GM18526 (cell line): ENCODE data around the gene SLC7A6.
A peak's percentile ranks its signal among the peaks of the same experiment; 100 is the strongest.

Experiments
- POLR2A ChIP-seq: IDR thresholded peaks from 3 replicates; pipeline ENCODE4 v1.6.1; 2011; ENCODE audit not compliant: insufficient read length; ENCODE audit errors: extremely low read depth

SLC7A6 gene

DNA sequence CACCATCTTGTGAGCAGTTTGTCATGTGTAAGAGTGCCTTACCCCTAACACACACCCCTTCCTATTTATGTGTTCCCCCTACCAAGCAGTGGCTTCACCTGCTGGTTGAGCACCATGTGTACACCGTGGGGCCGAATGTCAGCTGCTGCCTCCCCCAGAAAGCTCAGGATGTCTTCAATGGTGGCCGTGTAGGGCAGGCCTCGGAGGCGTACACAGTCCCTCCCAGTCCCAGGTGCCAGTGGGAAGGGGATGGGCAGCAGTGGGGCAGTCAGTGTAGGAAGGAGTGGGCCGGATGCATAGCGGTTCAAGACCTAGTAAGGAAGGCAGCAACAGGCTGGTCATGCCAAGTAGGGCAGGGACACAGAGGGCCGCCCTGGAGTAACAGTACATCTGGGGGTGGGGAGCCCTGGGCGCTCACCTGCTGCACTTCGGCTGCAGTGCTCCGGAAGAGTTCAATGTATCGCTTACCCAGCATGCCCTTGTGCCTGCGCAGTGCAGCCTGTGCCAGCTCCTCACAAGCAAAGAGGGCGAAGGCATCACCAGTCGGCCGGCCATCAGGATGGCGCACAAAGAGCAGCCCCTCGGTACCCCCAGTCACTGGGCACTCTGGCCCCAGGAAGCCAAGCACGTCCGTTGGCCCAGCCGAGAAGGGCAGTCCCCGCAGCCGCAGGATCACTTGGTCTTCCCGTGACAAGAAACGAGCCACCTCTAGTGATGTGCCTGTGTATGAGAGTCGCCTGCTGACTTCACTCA lies 32.8 kb upstream of the SLC7A6 start:
- no peak for TF ChIP-seq POLR2A

DNA sequence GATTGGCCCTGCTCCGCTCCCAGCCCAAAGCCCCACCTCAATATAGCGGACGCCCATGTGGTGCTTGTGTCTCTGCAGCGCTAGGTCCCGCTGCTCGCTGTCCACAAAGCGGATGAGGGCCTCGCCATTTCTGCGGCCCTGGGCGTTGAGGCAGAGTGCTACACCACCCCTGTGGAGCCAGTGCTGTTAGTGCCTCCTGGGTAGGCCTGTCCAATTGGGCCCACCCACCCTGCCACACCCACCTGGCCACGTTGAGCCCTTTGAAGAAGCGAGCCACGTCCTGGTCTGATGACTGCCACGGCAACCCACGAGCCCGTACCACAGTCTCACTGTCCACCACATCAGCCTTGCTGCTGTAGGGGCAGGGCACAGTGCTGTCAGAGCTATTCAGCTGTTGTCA lies 32.0 kb upstream of the SLC7A6 start:
- TF ChIP-seq POLR2A: no peak

DNA sequence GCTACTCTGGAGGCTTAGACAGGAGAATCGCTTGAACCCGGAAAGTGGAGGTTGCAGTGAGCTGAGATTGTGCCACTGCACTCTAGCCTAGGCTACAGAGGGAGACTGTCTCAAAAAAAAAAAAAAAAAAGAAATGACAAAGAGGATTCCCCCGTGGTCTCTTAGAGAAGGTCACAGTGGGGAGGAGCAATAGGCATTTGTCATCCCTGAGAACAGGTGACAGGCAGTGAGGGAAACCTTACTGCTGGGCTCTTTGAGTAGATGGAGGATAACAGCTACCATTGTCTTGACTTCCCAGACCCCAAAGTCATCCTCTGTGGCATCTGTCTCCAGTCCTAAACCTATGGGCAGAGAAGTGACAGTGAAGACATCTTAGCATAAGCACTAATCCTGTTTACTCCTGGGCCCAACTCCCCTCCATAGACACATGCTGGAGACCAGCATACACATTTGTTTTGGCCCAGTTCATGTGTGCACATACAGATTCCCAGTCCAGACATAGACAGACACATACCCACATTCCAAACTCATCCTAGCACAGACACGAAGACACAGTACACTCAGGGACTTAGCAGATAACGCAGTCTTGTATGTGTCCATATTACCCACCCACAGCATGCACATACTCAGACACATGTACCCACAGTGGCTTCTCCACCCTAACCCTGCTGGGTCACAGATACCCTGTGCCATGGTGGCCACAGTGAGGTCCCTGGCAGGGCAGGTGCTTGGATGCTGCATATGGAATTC lies 31.1 kb upstream of the SLC7A6 start:
- no peak for TF ChIP-seq POLR2A

DNA sequence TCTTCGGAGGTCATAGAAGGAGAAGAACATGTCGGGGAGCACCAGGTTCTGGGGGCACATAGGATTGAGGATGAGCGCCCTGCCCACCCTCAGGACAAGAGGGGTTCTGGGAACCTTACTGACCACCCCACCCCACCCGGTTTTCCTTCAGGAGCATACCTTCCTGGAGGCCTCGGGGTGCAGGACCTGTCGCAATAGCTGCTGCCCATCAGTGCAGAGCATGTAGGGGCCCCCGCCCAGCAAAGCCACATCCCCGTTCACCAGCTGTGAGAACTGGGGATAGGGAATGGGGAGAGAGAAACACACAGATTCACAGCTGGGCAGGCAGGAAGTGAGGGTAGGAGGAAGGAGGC lies 30.5 kb upstream of the SLC7A6 start:
- no peak for TF ChIP-seq POLR2A

DNA sequence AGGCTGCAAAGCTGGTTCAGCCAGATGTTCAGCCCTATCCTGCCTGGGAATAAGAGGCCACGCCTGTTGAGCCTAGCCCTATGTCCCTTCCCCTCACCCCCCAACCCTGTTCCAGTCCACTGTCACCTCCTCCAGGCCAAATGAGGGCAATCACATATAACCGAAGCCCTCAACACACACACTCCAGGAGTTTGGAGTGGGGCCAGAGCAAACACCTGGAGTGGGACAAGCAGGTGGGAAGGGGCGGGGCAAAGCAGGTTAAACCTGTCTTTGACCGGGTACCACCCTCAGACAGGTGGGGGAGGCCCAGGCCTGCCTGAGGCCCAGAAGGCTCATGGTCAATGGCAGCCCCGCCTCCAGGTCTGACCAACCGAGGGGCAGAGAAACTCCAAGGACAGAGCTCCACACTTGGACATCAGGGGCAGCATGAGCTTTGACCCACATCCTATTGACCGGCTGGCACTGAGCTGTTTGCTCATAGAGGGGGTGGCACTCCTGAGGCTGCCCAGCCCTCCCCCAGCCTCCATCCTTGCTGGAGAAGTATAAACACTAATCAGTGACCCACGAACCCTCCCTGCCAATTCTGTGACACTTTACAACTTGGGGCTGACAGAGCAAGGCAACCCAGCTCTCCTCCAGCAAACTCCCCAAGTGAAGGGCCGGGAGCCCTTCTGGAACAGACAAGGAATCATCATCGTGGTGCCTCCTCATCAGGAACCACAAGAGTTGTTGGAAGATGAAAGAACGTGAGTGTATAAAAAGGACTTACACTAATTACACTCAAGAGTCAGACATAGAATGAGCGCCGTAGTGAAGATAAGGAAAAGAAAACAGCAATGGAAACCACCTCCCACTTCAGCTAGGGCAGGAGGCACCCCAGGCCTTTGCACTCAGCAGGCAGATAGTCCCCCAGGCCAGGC lies 29.9 kb upstream of the SLC7A6 start:
- no peak for TF ChIP-seq POLR2A

DNA sequence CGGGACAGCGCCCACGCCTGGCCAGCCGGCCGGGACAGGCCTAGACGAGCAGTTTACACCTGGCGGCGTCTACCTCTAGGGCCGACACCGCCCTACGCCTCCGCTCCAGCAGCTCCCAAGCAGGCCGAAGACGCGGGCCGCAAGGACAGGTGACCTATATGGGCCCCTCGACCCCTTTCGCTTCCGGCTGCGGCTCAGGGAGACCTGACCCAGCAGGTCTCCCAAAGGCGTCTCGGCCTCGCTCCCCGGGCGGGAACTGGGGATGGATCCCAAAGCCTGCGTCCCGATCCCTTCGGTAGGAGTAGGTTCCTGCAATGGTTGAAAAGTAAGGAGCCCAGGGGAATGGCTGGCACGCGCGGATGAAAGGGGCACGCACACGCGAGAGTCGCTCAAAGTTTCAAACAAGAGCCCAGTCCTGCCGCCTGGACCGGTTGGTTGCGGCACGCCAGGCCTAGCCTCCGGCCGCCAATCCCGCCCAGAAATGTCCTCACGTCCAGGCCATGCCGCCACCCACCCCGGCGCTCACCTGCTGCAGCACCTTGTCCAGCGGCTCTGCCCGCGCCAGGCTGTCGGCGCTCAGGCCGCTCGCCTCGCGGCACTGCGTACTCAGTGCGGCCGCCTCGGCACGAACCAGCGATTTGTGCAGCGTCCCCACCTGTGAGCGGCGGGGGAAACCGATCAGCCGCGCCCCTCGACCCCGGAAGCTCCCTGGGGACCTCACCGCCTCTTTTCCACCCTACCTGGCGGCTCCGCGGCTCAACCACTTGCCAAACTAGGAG lies 29.0 kb upstream of the SLC7A6 start:
- no peak for TF ChIP-seq POLR2A

DNA sequence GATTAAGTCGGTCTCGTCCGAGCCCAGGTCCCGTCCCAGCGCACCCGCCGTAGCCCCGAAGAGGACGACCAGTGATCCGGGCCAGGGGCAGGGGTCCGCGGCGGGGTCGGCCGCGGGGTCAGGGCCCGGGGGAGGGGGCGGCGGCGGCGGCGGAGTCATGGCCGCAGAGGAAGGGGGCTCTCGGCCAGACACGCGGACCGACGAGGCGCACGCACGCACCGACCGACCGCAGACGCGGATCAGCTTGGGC lies 28.5 kb upstream of the SLC7A6 start, which contains the start of gene ESRP2:
Gene ESRP2, minus strand, starts transcription at position 241 of the 250 bp plus-strand sequence. Its CDS starts 82 bp downstream, at position 159.
- TF ChIP-seq POLR2A: no peak

DNA sequence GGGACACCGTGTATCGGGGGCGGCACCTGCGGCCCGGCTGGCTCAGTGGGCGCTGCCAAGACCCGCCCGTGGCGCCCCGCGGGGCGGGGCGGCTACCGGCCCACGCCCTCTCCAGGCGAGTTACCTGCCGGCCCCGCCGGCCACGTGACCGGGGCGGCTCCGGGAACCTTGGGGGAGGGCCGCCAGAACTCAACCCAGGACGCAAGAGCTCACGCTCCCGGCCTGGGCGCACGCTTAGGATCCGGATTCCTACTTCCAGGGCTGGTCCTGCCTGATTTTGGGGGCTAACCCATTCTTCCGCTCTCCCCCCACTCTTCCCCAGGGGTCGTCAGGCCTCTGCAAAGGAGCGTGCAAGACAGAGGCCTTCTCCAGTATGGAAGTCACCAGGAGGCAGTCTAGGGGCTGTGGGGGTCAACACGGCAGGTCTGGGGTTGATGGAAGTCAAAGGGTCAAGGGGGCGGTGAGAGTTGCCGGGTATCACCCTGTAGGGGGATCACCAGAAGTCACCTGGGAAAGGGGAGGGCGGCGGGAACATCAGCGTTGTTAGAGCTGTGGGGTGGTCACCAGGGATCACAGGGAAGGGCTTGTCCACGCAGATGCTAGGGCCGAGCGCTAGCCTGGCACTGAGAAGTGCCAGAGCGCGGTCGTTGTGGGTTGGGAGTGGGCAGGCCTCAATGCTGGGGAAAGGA lies 28.0 kb upstream of the SLC7A6 start:
- TF ChIP-seq POLR2A: no peak

DNA sequence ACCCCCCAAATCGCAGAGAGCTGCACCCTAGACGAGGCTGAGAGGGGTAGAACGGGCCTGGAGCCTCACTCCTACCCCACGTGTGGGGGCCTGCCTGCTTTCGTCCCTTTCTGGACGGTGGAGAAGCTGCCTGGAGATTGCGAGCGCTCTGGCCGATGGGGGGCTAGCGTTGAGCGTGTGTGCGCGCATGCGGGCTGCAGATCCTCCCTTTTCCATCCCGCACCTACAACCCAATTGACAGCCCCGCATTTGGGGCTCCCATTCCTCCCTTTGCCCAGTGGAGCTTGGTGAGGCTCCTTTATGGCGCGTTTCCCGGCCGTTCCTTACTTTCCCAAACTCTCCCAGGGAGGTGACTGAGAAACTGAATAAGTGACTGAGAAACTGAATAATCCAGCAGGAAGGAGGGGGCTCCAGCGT lies 27.5 kb upstream of the SLC7A6 start:
- no peak for TF ChIP-seq POLR2A

DNA sequence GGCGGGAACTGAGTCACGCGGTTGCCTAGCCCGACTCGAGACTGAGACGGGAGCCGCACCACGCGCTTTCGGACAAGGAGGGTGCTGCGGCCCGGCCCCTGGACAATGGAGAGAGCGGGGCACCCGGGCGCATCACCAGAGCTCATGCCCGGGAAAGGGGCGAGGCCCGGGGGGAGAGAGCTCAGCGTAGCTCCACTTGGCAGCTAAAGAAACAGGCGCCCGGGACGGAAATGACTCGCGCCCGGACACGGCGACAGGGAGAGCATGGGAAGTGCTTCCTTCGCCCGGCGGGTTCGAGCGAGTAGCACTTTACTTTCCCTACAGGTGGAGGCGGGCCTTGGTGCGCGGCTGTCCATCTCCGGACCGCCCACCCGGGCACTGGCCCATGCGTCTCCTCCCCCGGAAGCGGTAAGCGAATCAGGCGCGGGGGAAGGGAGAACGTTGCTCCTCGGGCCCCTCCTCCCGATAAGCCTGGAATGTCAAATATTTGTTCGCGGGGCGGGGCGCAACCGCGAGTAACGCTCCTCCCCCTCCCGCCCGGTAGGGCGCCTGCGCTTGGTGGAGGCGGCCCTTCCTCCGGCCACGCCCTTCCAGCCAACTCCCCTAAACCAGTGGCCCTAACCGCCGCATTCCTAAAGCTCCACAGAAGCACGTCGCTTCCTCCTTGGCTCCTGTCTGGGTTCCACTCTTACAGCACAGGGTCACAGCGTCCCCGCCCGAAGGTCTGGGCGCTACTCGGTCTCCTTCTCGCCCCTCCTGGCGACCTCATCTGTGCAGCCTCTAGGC lies 26.9 kb upstream of the SLC7A6 start:
- TF ChIP-seq POLR2A: peak; percentile 58

DNA sequence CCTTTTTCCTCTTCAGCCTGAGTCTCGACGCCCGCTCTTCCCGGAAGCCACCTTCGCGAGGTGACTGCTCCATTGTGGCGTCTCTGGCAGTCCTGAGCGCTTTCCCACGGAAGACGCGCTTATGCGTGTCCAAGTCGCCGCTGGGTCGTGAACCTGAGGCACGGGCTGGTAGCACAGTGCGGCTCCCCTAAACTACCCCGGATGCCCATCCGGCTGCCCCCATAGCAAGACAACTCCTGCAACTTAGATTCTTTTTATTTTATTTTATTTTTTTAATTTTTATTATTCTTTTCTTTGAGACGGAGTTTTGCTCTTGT lies 26.3 kb upstream of the SLC7A6 start:
- no peak for TF ChIP-seq POLR2A

DNA sequence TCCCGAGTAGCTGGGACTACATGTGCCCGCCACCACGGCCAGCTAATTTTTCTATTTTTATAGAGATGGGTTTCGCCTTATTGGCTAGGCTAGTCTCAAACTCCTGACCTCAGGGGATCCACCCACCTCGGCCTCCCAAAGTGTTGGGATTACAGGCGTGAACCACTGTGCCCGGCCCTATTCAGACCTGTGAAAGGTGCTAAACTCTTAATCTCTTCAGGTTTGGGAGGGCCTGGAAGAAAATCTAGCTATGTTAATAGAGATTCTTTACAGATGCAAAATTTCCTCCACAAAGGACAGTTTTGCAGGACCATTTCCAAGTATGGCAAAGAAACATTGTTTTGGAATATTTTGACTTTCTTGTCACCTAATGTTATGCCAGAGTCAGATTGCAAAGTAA lies 22.2 kb upstream of the SLC7A6 start:
- TF ChIP-seq POLR2A: no peak

DNA sequence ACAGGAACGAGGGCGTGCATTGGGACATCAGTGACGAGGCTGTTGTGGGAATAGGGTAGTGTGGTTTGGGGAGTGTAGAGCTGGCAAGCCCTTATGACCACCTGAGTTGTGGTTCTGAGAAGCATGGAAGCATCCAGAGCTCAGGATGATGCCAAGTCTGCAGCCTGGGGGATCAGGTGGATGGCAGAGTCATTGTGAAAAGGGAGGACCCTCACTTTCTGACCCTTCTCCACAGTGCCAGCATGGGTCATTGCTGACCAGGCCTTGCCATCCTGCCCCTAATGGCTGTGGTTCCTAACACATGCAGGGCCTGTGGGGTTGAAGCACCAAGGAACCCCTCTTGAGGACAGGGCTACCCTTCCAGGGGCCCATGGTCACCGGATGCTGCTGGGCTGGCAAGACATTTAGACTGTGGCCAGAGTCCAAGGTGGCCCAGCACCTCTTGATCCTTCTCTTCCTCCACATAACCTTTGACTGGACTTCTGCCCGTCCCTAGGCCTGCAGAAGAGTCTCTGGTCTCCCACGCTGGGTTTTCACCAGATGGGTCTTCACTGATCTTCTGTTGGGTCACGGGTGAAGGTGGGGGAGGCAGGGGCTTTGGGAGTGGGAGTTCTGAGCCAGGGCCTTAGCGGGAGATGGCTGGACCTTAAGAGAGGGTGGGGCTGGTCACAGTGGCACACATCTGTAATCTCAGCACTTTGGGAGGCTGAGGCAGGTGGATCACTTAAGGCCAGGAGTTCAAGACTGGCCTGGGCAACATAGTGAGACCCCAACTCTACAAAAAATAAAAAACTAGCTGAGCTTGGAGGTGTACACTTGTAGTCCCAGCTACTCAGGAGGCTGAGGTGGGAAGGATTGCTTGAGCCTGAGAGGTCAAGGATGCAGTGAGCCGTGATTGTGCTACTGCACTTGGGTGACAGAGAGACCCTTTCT lies 21.1 kb upstream of the SLC7A6 start:
- TF ChIP-seq POLR2A: no peak
